GM20000 (cell line): ENCODE measurements around the gene TMEM244.

ENCODE experiments used
- DNase-seq: peaks from one replicate; pipeline ENCODE4 v3.0.0; 2012; ENCODE audit warnings: low spot score
- CTCF ChIP-seq: IDR thresholded peaks from 2 replicates; pipeline ENCODE4 v1.5.1; 2012; ENCODE audit warnings: mild to moderate bottlenecking, control low read depth; ENCODE audit errors: extremely low read depth, missing control alignments

The TMEM244 gene

GRCh38 chr6:129895692-129896091 lies 34.6 kb upstream of the TMEM244 start:
- no peak for TF ChIP-seq CTCF

GRCh38 chr6:129894921-129895320 lies 33.8 kb upstream of the TMEM244 start:
- no peak for DNase-seq
- TF ChIP-seq CTCF = no peak

More at GRCh38 chr6:129895692-129896091, 34.6 kb upstream of the TMEM244 start:
- peak; percentile 9 for DNase-seq

GRCh38 chr6:129893640-129894039 lies 32.5 kb upstream of the TMEM244 start:
- peak; percentile 14 for TF ChIP-seq CTCF
- DNase-seq = peak; percentile 28

- no peak for TF ChIP-seq CTCF
These were observed 29.6 kb upstream of the TMEM244 start for GRCh38 chr6:129890701-129891100.

GRCh38 chr6:129890164-129890563 lies 29.0 kb upstream of the TMEM244 start:
- DNase-seq = no peak
- no peak for TF ChIP-seq CTCF

More at GRCh38 chr6:129890701-129891100, 29.6 kb upstream of the TMEM244 start:
- no peak for DNase-seq

GRCh38 chr6:129889580-129889979 lies 28.5 kb upstream of the TMEM244 start:
- no peak for TF ChIP-seq CTCF
- DNase-seq = no peak

GRCh38 chr6:129886401-129887155 lies 25.5 kb upstream of the TMEM244 start:
- DNase-seq = no peak
- no peak for TF ChIP-seq CTCF
